GM18867 (cell line): ENCODE measurements around the gene ABCA7.

Source experiments
- ATAC-seq: cut with Tn5 transposase; IDR thresholded peaks from one replicate; pipeline ENCODE4 v1.9.1; 2021; ENCODE audit warnings: mild to moderate bottlenecking, moderate library complexity; ENCODE audit not compliant: unreplicated experiment

The ABCA7 gene

GRCh38 chr19:1084024-1084868 is 44.3 kb downstream of the ABCA7 start:
- ATAC-seq = no peak

DNA sequence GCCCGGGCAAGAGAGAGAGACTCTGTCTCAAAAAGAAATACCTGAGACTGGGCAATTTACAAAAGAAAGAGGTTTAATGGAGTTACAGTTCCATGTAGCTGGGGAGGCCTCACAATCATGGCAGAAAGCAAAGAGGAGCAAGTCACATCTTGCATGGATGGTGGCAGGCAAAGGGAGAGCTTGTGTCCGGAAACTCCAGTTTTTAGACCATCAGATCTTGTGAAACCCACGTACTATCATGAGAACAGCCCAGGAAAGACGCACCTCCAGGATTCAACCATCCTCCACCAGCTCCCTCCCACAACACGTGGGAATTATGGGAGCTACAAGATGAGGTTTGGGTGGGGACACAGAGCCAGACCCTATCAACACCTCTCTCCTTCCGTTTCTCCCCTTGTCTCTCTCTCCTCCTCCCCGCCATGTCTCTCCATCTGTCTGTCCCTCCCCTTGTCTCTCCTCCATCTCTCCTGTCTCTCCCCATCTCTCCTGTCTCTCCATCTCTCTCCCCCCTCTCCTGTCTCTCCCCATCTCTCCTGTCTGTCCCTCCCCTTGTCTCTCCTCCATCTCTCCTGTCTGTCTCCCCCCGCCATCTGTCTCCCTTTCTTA is 45.2 kb downstream of the ABCA7 start:
- ATAC-seq = no peak

DNA sequence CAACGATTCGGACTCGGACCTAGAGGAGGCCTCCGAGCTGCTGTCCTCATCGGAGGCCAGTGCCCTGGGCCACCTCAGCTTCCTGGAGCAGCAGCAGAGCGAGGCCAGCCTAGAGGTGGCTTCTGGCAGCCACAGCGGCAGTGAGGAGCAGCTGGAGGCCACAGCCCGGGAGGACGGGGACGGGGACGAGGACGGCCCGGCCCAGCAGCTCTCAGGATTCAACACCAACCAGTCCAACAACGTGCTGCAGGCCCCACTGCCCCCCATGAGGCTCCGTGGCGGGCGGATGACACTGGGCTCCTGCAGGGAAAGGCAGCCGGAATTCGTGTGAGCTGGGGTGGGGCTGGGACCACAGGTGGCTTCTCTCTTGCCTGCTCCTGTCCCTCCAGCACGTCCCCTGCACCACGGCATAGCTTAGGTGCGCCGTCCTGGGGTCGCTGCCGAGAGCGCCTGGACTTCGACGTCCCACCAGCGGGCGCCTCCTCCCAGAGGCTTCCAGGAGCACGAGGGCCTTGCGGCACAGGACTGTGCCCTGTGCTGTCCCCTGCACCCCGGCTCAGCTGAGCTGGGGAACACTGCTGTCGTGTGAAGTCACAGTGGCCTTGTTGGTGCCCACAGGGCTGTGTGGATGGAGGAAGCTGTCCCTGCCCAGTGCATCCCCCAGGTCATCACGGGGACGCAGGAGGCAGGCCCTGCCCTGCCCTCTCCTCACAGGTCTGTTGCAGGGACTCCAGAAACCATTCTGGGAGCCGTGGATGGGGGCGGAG is 46.0 kb downstream of the ABCA7 start:
- ATAC-seq = no peak

- ATAC-seq = no peak
Observed at GRCh38 chr19:1086613-1087012, 46.7 kb downstream of the ABCA7 start.

DNA sequence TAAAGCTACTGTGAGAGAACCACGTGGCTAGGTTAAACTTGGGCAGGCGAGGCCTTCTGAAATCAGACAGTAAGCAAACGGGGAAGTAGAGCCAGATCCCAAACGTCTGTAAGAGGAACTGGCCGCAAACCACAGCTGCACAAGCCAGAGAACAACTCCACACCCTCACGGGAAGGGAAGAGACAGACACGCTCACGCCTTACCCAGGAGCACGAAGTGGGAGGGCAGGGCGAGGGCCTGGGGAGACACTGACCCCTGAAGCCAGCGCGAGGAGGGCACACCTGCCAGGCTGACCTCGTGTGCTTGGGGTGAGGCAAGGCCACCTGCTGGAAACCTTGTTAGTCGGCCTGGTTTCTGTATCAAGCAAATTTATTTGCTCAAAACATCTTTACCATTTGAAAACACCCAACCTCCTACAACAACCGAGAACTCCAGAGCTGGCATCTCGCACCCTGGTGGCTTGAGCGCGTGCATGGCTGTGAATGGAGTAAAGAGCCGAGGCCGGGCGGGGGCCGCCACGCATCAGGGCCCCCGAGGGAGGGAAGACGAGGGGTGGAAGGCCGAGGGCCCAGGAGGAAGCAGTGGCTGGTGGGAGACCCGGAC is 48.0 kb downstream of the ABCA7 start:
- no peak for ATAC-seq

DNA sequence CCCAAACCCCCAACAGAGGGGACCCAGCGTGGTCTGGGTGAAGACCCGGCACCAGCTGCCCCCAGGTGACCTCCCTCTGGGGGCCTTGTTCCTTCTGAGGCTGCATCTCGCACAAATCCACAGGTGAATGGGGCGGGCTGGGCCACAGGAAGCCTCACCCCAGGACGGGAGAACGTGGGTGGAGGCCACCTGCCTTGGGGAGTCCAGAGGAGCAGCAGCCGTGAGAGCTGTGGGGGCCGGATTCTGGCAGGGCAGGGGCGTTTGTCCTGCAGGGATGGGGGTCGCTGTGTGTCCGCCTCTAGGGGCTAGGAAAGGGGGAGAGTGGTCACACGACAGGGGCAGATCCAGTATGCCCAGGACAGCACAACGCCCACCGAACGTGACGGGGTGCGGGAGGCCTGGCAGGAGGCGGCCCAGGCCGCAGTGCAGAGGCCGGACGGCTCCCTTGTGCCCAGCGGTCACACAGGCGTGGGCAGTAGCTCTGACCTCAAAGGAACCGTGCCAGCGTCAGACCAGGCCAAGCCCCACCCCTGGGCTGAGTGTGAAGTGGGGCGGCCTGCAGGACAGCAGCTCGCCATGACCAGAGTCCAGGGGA is 48.6 kb downstream of the ABCA7 start:
- no peak for ATAC-seq

- ATAC-seq = no peak
Observed at GRCh38 chr19:1089126-1089771, 49.3 kb downstream of the ABCA7 start.

GRCh38 chr19:1089891-1090290 is 50.0 kb downstream of the ABCA7 start:
- no peak for ATAC-seq

- ATAC-seq = no peak
Observed at GRCh38 chr19:1090731-1091543, 51.0 kb downstream of the ABCA7 start.

DNA sequence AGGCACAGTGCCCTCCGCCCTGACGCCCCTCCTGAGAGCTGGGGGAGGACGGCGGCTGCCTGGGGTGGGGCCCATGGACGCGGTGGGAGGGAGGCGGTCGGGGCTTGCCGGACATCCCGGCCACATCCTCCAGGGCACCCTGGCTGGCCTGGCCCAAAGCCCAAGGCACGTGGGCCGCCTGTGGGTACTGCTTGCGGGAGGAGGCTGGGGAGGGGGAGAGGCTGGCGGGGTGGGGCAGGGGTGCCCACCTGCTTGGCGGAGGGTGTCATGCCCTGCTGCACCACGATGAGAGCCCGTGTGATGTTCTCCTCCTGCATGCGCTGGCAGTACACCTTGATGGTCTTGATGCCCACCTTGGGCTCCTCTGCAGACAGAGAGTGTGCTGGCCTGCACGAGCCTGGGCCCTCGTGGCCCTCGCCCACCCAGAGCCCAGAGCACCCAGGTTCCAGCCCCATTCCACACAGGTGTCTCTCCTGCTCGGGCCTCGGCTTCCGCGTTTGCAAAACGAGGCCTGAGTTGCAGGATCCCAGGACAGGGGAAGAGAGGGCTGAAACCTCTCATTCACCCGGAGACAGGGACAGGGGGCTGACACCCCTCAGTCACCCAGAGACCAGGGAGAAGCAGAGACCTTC is 51.8 kb downstream of the ABCA7 start:
- ATAC-seq = no peak

DNA sequence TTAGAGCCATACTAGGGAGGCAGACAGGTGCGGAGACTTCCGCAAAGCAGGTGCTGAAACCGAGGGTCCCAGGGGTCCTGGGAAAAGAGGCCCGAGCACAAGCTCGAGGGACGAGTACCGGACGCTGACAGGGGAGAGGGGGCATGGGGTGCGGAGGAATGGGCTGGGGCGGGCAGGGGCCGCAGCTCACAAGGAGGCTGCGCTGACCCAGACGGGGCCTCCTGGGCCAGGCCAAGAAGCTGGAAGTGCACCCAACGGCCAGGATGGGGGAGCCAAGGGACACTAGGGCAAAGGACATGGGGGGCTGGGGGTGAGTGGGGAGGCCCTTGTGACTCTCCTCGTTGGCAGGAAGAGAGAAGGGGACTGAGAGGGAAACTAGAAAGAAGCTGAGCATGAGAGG is 53.4 kb downstream of the ABCA7 start:
- no peak for ATAC-seq

GRCh38 chr19:1093811-1094553 is 54.1 kb downstream of the ABCA7 start:
- no peak for ATAC-seq

GRCh38 chr19:1094655-1094977 is 54.7 kb downstream of the ABCA7 start:
- ATAC-seq = no peak

DNA sequence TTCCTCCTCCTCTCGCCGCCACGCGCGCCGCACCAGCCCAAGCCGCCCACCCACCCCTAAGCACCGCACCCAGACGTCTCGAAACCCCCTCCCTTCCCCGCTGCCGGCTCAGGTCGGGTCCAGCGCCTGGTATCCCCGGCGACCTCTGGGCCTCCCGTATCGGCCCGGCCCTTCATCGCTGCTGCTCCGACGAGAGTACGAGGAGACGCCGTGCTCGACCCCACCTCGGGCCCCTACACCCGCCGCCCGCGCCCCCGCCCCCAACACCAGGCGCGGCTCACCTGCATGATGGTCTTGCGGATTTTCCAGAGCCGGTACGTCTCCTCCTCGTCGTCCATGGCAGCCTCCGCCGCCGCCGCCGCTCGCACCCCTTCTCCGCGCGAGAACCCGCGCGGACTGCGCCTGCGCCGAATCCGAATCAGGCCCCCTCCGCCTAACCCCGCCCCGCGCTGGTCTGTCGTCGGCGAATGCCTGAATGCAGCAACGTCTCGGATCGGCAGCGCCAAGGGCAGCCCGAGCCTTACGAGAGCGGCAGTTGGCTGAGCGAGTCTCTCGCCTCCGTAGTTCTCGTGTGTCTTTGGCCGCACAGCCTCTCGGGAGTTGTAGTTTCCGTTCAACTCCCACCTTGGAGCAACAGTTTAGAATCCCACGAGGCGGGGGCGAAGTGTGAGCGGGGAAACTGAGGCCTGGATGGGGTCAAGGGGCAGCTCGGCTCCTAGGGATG is 55.2 kb downstream of the ABCA7 start, which contains the start of gene POLR2E:
Gene POLR2E (minus strand): TSS at position 398 of the 724 bp plus-strand sequence. CDS start 60 bp downstream, at position 338.
- peak; percentile 82 for ATAC-seq

DNA sequence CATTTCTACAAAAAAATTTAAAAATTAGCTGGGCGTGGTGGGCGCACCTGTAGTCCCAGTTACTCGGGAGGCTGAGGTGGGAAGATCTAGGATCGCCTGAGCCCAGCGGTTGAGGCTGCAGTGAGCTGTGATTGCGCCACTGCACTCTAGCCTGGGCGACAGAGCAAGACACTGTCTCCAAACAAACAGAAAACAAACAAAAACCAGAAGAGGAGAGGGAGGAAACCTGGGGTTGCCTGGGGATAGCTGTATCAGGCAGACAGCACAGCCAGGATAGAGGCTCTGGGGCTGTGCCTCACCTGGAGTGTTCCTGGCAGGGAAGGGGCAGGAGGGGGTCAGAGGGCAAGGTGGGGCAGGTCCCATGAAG is 57.9 kb downstream of the ABCA7 start:
- ATAC-seq = no peak

DNA sequence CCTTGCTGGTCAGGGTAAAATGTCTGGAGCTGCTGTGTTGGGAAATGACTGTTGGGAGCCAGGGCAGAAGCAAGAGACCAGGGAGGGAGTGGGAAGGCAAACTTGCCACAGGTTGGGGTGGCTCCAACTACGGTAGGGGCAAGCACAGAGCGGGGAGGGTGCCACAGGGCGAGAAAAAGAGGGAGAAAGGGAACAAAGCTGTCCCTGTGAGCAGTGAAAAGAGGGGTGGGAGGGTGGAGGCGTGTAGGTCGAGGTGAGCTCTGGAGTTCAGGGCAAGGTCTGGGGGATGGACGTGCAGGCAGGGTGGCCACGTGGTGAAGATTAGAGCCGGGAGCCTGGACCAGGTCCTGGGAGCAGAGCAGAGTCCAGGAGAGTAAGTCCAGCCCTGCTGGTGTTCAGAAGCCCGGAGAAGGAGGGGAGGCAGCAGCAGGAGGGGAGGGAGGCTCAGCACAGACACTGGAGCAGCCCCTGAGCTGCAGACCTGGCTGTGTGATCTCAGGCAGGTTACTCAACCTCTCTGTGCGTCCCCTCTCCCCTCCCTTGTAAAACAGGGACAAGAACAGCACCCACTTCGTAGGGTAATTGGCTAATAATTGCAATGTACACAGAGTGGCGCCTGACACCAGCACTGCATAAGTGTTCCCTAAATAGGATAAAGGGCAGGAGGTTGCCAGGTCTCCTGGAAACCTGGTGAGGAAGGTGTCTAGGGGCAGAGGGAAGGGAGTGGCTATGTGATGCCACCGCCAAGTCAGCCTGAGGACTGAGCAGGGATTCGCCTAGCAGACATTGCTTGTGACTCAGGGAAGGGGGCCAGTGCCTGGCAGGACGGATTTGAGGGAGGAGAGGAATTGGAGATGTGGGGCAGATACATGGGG is 58.5 kb downstream of the ABCA7 start:
- ATAC-seq = no peak

GRCh38 chr19:1101337-1101698 is 61.4 kb downstream of the ABCA7 start:
- ATAC-seq = no peak
